ENCODE results near the gene SIAH3.
"Not testable (repeated sequence)": the region's sequence is repeated elsewhere in the genome, so short reads cannot be mapped to it uniquely, and the experiment has no call there.

GRCh38 chr13:45756498-45756897, 95.1 kb downstream of the SIAH3 start:
- not testable (repeated sequence) for TF ChIP-seq CTCF, POLR2A (IDR thresholded peaks at IDR 0.05)

All from right lobe of liver (tissue), 4 donors.